ENCODE data around the gene LRRC36. TPM values are rescaled to one million over a fixed set of nuclear protein-coding genes. Genes with fewer than 3 reads are reported as not detected.

The LRRC36 gene
- total and polyA plus RNA-seq, 10 of the 15 experiments (the other 5 are each of a cell fraction or from before 2014, with no cell fraction given) = 0.45 to 2.0 (median 0.75) TPM; not detected in 1

DNA sequence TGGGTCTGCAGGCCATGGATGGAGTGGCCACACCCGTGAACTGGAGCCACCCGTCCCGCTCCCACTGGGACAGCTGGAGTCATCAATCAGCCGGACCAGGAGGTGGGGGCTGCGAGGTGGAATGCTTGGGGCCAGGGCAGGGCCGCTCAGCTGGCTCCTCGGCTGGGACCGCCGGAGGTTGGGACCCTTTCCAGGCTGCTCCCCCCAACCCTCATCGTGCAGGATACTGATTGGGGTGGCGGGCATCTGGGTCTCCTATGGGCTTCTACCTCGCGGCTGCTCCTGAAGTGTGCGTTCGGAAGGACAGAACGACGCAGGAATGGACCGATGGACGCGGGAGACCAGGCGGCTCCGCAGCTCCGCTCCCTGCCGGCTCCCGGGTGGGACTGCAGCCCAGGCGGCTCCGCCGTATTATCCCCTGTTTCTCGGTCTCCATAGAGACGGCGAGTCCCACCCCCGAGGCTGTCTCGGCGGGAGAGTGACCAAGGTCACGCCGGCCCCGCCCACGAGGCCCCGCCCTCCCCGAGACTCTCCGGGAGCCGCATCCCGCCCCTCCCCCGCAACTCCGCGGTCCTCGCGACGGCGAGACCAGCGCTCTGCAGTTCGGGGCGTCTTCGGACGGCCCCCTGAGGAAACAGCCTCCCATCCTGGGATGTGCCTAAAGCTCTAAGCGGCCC is 66.6 kb downstream of the LRRC36 start, which contains the start of gene TPPP3:
TSS of gene TPPP3 (minus strand) at position 388 of the 677 bp plus-strand sequence. CDS start 2,387 bp downstream, outside the sequence.
- ChIA-PET POLR2A (interaction anchor here (0.6 kb wide), 1 partner anchor 510 kb away, joined by 3 read pairs; no protein-coding TSS in a partner anchor), CTCF (interaction anchor here (1.3 kb wide), 1 partner anchor 112 kb away, joined by 3 read pairs; no protein-coding TSS in a partner anchor), RAD21 (ENCODE audit: unreplicated experiment) (no interaction called here), SMC1A (ENCODE audit: uncharacterized antibody, unreplicated experiment) (interaction anchor here (0.9 kb wide), 1 partner anchor 133 kb away, joined by 3 read pairs; no protein-coding TSS in a partner anchor)
- no peaks in the 10 kb centered on the region for H3K4me1 ChIP-seq (ENCODE audit: control insufficient read depth, insufficient read depth, low read length)
- 17% methylated on average over 53 of the region's 56 CpGs for whole genome bisulfite sequencing (ENCODE audit: insufficient coverage, insufficient replicate concordance, low lambda C conversion rate, missing lambda C conversion rate)
- peak within 1 kb of the TSS; percentile 9; the same call in 1 of the 2 replicates for H3K4me2 ChIP-seq (ENCODE audit: control insufficient read depth, insufficient read depth)
- in situ Hi-C loops (cut with MboI) = no loop called here
- no peaks in the 10 kb centered on the region for H3K9me3 ChIP-seq (replicated peaks; ENCODE audit: control insufficient read depth, insufficient read depth, low read length)
- no peak within 1 kb of the TSS for H3K4me3 ChIP-seq
- no peaks in the 10 kb centered on the region for H4K20me1 ChIP-seq (ENCODE audit: control insufficient read depth, insufficient read depth)
- H3K9ac ChIP-seq (ENCODE audit: control insufficient read depth, insufficient read depth, low read length) = no peak within 1 kb of the TSS
- no peaks in the 10 kb centered on the region for H3K79me2 ChIP-seq (ENCODE audit: control insufficient read depth, insufficient read depth, low read length)
- H3K27me3 ChIP-seq (replicated peaks in 1 of 2; ENCODE audit: control insufficient read depth in 2 of 2, insufficient read depth in 2 of 2, low read length in 1 of 2) = peaks cover 6 to 17% of the 10 kb centered on the region in 2 experiments
- TF ChIP-seq, protein P1, sequence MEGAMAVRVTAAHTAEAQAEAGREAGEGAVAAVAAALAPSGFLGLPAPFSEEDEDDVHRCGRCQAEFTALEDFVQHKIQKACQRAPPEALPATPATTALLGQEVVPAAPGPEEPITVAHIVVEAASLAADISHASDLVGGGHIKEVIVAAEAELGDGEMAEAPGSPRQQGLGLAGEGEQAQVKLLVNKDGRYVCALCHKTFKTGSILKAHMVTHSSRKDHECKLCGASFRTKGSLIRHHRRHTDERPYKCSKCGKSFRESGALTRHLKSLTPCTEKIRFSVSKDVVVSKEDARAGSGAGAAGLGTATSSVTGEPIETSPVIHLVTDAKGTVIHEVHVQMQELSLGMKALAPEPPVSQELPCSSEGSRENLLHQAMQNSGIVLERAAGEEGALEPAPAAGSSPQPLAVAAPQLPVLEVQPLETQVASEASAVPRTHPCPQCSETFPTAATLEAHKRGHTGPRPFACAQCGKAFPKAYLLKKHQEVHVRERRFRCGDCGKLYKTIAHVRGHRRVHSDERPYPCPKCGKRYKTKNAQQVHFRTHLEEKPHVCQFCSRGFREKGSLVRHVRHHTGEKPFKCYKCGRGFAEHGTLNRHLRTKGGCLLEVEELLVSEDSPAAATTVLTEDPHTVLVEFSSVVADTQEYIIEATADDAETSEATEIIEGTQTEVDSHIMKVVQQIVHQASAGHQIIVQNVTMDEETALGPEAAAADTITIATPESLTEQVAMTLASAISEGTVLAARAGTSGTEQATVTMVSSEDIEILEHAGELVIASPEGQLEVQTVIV (IDR thresholded peaks at IDR 0.05; ENCODE audit: borderline replicate concordance, partially characterized antibody) = no peak
- no peak for TF ChIP-seq RCOR1 (conservative IDR thresholded peaks at IDR 0.05; ENCODE audit: low read depth, low read length)
- TF ChIP-seq, protein P2, sequence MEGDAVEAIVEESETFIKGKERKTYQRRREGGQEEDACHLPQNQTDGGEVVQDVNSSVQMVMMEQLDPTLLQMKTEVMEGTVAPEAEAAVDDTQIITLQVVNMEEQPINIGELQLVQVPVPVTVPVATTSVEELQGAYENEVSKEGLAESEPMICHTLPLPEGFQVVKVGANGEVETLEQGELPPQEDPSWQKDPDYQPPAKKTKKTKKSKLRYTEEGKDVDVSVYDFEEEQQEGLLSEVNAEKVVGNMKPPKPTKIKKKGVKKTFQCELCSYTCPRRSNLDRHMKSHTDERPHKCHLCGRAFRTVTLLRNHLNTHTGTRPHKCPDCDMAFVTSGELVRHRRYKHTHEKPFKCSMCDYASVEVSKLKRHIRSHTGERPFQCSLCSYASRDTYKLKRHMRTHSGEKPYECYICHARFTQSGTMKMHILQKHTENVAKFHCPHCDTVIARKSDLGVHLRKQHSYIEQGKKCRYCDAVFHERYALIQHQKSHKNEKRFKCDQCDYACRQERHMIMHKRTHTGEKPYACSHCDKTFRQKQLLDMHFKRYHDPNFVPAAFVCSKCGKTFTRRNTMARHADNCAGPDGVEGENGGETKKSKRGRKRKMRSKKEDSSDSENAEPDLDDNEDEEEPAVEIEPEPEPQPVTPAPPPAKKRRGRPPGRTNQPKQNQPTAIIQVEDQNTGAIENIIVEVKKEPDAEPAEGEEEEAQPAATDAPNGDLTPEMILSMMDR (IDR thresholded peaks at IDR 0.05 in 2 of 3, conservative IDR thresholded peaks at IDR 0.05 in 1 of 3; ENCODE audit: control insufficient read depth in 2 of 3, extremely low read depth in 1 of 3, insufficient read depth in 1 of 3, low read depth in 3 of 3, low read length in 3 of 3) = peak; percentile 15 to 37 (median 19); a peak in 2 of 6 replicates
- no peak within 1 kb of the TSS for H2AFZ ChIP-seq (ENCODE audit: control insufficient read depth, low read depth, low read length)
- intact Hi-C loops (cut with micrococcal nuclease; ENCODE audit: unreplicated experiment) = no loop called here
- ATAC-seq = peak; percentile 71
- BruUV-seq (replicated peaks) = no TSS peak
- no peaks in the 10 kb centered on the region for H3K36me3 ChIP-seq (ENCODE audit: control insufficient read depth in 2 of 2, insufficient read depth in 2 of 2, low read length in 1 of 2)
- no peak within 1 kb of the TSS for H3K27ac ChIP-seq (ENCODE audit: control insufficient read depth, insufficient read depth)
- no peak for FAIRE-seq
- DNase-seq (ENCODE audit: low read depth, low spot score) = no peak
